ENCODE results near the gene CLN5.
A peak's percentile ranks its signal among the peaks of the same experiment; 100 is the strongest.
"Not testable (repeated sequence)": the region's sequence is repeated elsewhere in the genome, so short reads cannot be mapped to it uniquely, and the experiment has no call there.

Gene CLN5

DNA sequence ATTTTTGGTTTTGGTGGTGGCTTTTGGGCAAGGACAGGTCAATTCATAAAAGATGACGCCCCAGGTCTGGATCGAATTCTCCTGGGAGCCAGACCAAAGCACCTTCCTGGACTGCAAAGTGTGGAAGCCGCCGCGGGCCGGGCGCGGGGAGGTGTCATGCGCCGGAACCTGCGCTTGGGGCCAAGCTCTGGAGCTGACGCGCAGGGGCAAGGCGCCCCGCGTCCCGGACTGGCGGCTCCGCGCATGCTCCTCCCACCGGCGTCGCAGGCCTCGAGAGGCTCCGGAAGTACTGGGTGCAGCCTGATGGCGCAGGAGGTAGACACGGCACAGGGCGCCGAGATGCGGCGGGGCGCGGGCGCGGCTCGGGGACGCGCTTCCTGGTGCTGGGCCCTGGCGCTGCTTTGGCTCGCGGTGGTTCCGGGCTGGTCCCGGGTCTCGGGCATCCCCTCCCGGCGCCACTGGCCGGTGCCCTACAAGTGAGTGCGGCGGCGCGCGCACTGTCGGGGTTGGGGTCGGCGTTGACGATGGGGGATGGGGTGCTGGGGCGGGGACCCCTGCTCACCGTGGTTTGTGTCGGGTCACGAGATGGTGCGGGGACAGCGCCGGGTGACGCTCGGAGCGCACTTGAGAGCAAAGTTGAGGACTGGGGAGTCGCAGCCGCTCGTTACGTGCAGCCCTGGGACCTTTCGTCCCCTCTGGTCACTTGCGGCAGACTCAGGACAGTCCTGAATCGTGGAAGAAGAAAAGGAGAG lies at the start of gene CLN5:
Gene CLN5, plus strand, starts transcription at position 286 of the 752 bp plus-strand sequence. Its CDS starts 18 bp downstream, at position 304.
- H3K4me1 ChIP-seq (ENCODE audit: control insufficient read depth, insufficient read depth, low read length) = peaks cover 11% of the 10 kb centered on the region
- H3K4me3 ChIP-seq (ENCODE audit: low read length) = peak within 1 kb of the TSS; percentile 75
- H3K9me3 ChIP-seq (ENCODE audit: control insufficient read depth, low read length) = no peaks in the 10 kb centered on the region
- H3K27me3 ChIP-seq (ENCODE audit: control insufficient read depth, insufficient read depth, low read length) = no peaks in the 10 kb centered on the region
- peak within 1 kb of the TSS; percentile 90 for H3K9ac ChIP-seq (ENCODE audit: low read length)
- H3K36me3 ChIP-seq (ENCODE audit: control insufficient read depth, insufficient read depth, low read length) = no peaks in the 10 kb centered on the region

DNA sequence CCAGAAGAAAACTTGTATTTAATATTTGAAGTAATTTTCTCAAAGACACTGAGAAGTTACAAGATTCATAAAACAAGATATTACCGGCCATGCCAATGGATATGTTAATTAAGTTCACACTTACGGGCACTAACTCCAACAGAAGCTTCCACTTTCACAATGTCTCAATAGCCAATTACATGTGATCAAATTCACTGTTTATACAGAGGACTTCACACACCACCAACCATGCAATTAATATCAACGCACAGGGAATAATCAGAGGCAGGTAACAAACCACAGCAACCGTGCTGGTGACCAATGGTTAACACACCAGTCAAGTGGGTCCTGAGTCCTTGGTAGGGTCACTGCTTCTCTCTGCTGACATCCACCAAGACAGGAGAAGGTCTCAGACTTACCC lies 49.5 kb upstream of the CLN5 start:
- no peaks in the 10 kb centered on the region for H3K4me1 ChIP-seq (ENCODE audit: control insufficient read depth, insufficient read depth, low read length)

DNA sequence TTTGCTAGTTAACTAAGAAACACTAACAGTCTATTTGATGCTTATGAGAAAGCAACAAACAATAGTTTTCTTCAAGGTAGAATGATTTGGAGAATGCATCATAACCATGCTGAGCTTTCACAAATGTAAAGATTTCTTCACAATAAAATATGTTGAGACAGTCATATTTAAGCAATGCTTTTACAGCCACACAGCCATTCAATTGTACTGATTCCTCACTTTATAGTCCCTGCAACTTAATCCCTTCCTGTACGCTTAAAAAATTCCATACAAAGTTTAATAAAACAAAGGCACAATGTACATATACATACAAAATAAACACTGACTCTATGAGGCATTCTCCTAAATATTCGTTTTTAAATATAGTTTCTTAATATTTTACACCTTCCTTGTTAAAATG lies 48.2 kb upstream of the CLN5 start:
- H3K4me1 ChIP-seq (ENCODE audit: control insufficient read depth, insufficient read depth, low read length) = no peaks in the 10 kb centered on the region
- no peak overlapping the region for H3K4me3 ChIP-seq (ENCODE audit: low read length)
- H3K36me3 ChIP-seq (ENCODE audit: control insufficient read depth, insufficient read depth, low read length) = no peaks in the 10 kb centered on the region
- no peaks in the 10 kb centered on the region for H3K9me3 ChIP-seq (ENCODE audit: control insufficient read depth, low read length)
- no peak overlapping the region for H3K9ac ChIP-seq (ENCODE audit: low read length)
- H3K27me3 ChIP-seq (ENCODE audit: control insufficient read depth, insufficient read depth, low read length) = no peaks in the 10 kb centered on the region

More for the DNA sequence above, 49.5 kb upstream of the CLN5 start:
- H3K4me3 ChIP-seq (ENCODE audit: low read length) = no peak overlapping the region
- no peaks in the 10 kb centered on the region for H3K9me3 ChIP-seq (ENCODE audit: control insufficient read depth, low read length)
- H3K36me3 ChIP-seq (ENCODE audit: control insufficient read depth, insufficient read depth, low read length) = no peaks in the 10 kb centered on the region
- H3K9ac ChIP-seq (ENCODE audit: low read length) = no peak overlapping the region
- H3K27me3 ChIP-seq (ENCODE audit: control insufficient read depth, insufficient read depth, low read length) = no peaks in the 10 kb centered on the region

DNA sequence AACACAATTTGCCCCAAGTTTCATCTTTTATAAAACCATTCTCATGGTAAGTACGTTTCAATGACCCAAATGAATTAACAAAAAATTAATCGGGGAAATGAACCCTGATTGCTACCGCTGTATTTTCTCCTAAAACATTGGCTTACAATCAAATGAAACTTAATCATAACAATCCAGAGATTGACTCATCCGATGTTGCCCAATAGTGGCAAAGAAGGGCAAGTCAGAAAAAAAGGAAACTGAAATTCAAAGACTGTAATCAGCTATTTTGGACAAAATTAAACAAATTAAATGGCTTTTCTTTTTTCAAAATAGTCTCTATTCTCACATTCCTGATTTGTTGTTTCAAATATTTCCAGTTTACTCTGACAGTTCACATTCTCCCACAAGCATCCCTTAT lies 47.4 kb upstream of the CLN5 start:
- Histone ChIP-seq H3K9ac (ENCODE audit: low read length) (no peak overlapping the region), H3K27me3 (ENCODE audit: control insufficient read depth, insufficient read depth, low read length) (no peaks in the 10 kb centered on the region), H3K36me3 (ENCODE audit: control insufficient read depth, insufficient read depth, low read length) (no peaks in the 10 kb centered on the region), H3K4me1 (ENCODE audit: control insufficient read depth, insufficient read depth, low read length) (no peaks in the 10 kb centered on the region), H3K9me3 (ENCODE audit: control insufficient read depth, low read length) (no peaks in the 10 kb centered on the region), H3K4me3 (ENCODE audit: low read length) (no peak overlapping the region)

DNA sequence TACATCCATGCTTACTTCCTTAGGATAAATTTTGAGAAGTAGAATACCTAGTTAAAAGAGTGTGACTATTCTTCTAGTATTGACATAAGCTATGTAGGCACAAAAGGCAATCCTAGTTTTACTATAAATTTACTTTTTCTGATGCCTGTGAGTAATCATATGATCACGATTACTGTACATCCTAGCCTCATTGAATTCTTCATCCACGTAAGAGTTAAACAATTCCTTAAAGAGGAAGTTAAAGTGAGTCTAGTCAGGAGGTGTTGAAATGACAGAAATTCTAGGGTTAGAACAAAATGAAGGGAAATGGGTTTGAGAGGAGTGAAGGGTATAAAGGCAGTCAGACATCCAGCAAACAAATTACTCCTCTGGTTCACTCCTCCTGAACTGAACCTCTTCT lies 43.7 kb upstream of the CLN5 start, which contains the start of gene ACOD1:
Gene ACOD1, plus strand, starts transcription at position 363 of the 400 bp plus-strand sequence. CDS start 48 bp downstream, outside the sequence.
- Histone ChIP-seq H3K4me1 (ENCODE audit: control insufficient read depth, insufficient read depth, low read length) (no peaks in the 10 kb centered on the region), H3K27me3 (ENCODE audit: control insufficient read depth, insufficient read depth, low read length) (no peaks in the 10 kb centered on the region), H3K4me3 (ENCODE audit: low read length) (no peak within 1 kb of the TSS), H3K36me3 (ENCODE audit: control insufficient read depth, insufficient read depth, low read length) (no peaks in the 10 kb centered on the region), H3K9ac (ENCODE audit: low read length) (no peak within 1 kb of the TSS), H3K9me3 (ENCODE audit: control insufficient read depth, low read length) (no peaks in the 10 kb centered on the region)

DNA sequence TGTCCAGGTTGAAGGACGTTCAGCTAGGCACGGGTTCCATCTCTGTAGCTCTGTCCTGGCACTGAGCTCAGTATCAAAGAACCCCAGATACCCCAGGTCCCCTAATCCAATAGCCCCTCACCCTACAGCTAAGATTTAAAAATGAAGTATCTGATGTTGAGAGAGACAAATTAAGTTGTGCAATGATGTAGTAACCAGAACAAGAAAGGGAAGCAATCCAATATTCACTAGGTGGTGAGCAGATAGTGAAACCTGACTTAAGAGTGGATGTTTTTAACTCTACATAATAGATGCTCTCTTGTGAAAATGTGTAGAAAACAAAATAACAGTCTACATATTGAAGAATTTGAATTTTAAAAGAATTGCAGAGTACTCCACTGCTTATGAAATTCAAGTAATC lies 41.8 kb upstream of the CLN5 start:
- no peaks in the 10 kb centered on the region for H3K27me3 ChIP-seq (ENCODE audit: control insufficient read depth, insufficient read depth, low read length)
- H3K4me3 ChIP-seq (ENCODE audit: low read length) = no peak overlapping the region
- no peaks in the 10 kb centered on the region for H3K9me3 ChIP-seq (ENCODE audit: control insufficient read depth, low read length)
- H3K36me3 ChIP-seq (ENCODE audit: control insufficient read depth, insufficient read depth, low read length) = no peaks in the 10 kb centered on the region
- H3K9ac ChIP-seq (ENCODE audit: low read length) = no peak overlapping the region
- no peaks in the 10 kb centered on the region for H3K4me1 ChIP-seq (ENCODE audit: control insufficient read depth, insufficient read depth, low read length)

DNA sequence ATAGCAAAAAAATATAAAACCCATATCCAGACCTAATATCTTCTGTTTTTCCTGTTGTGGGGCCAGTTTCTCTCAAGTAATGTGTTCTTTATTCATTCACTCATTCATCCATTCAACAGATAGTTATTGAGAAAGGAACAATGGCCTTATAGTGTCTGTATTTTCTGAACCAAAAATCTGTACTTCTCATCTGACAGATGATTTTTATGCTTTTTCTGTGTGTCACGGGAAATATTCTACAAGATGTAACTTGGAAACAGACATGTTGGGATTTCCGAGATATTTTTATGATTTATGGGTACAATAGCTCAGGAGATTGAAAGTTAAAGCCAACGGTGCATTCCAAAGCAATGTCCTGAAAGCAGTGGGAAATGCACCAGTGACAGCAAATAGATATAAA lies 37.9 kb upstream of the CLN5 start:
- H3K9ac ChIP-seq (ENCODE audit: low read length) = no peak overlapping the region
- H3K4me1 ChIP-seq (ENCODE audit: control insufficient read depth, insufficient read depth, low read length) = no peaks in the 10 kb centered on the region
- H3K27me3 ChIP-seq (ENCODE audit: control insufficient read depth, insufficient read depth, low read length) = no peaks in the 10 kb centered on the region
- H3K9me3 ChIP-seq (ENCODE audit: control insufficient read depth, low read length) = no peaks in the 10 kb centered on the region
- no peaks in the 10 kb centered on the region for H3K36me3 ChIP-seq (ENCODE audit: control insufficient read depth, insufficient read depth, low read length)
- H3K4me3 ChIP-seq (ENCODE audit: low read length) = no peak overlapping the region

DNA sequence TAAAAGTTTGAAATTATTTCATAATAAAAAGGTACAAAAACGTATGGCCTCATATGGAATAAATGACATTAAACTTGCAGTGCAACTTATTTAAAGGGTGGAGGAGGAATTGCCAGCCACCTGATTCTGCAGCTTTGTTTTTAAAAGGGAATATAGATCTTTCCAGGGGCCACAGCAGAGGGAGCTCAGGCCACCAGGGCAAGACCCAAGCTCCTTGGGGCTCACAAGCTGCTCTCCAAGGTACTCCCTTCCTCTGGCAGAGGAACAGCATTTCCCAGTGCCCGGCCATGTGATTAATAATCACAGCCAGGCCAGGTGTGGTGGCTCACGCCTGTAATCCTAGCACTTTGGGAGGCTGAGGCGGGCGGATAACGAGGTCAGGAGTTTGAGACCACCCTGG lies 37.3 kb upstream of the CLN5 start:
- Histone ChIP-seq H3K4me3 (ENCODE audit: low read length) (no peak overlapping the region), H3K9ac (ENCODE audit: low read length) (no peak overlapping the region), H3K36me3 (ENCODE audit: control insufficient read depth, insufficient read depth, low read length) (no peaks in the 10 kb centered on the region), H3K9me3 (ENCODE audit: control insufficient read depth, low read length) (no peaks in the 10 kb centered on the region), H3K27me3 (ENCODE audit: control insufficient read depth, insufficient read depth, low read length) (no peaks in the 10 kb centered on the region), H3K4me1 (ENCODE audit: control insufficient read depth, insufficient read depth, low read length) (no peaks in the 10 kb centered on the region)

DNA sequence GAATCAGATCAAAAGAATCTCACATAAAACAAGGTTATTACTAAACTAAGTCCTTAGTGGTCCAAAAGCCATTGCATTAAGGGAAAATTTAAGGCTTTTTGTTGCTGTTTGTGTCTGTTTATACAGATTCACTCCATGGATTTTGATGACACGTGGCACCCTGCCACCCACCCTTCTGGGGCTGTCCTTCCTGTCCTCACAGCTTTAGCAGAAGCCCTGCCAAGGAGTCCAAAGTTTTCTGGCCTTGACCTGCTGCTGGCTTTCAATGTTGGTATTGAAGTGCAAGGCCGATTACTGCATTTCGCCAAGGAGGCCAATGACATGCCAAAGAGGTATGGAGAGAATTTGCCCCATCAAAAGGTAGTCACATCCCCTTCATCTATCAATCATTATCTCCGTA lies 36.7 kb upstream of the CLN5 start:
- Histone ChIP-seq H3K9ac (ENCODE audit: low read length) (no peak overlapping the region), H3K36me3 (ENCODE audit: control insufficient read depth, insufficient read depth, low read length) (no peaks in the 10 kb centered on the region), H3K9me3 (ENCODE audit: control insufficient read depth, low read length) (no peaks in the 10 kb centered on the region), H3K4me1 (ENCODE audit: control insufficient read depth, insufficient read depth, low read length) (no peaks in the 10 kb centered on the region), H3K27me3 (ENCODE audit: control insufficient read depth, insufficient read depth, low read length) (no peaks in the 10 kb centered on the region), H3K4me3 (ENCODE audit: low read length) (no peak overlapping the region)

DNA sequence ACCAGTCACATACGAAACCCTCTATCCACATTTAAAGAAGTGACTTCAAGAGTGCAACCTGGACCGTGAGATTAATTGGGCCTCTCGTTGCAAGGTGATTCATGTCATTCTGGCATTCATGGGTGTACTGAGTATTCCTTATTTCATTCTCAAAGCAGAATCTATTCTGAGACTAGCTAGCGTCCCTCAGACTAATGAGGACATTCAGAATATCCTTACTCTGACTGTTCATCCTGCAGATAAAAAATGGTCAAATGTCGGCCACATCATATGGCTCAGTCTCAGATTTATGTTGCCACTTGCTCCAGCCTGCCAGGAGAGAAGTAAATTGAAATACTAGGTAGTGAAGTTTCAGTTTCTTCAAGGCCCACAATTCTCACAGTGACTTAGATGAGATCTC lies 36.2 kb upstream of the CLN5 start:
- no peaks in the 10 kb centered on the region for H3K36me3 ChIP-seq (ENCODE audit: control insufficient read depth, insufficient read depth, low read length)
- H3K9me3 ChIP-seq (ENCODE audit: control insufficient read depth, low read length) = no peaks in the 10 kb centered on the region
- H3K9ac ChIP-seq (ENCODE audit: low read length) = no peak overlapping the region
- H3K4me3 ChIP-seq (ENCODE audit: low read length) = no peak overlapping the region
- no peaks in the 10 kb centered on the region for H3K4me1 ChIP-seq (ENCODE audit: control insufficient read depth, insufficient read depth, low read length)
- H3K27me3 ChIP-seq (ENCODE audit: control insufficient read depth, insufficient read depth, low read length) = no peaks in the 10 kb centered on the region

DNA sequence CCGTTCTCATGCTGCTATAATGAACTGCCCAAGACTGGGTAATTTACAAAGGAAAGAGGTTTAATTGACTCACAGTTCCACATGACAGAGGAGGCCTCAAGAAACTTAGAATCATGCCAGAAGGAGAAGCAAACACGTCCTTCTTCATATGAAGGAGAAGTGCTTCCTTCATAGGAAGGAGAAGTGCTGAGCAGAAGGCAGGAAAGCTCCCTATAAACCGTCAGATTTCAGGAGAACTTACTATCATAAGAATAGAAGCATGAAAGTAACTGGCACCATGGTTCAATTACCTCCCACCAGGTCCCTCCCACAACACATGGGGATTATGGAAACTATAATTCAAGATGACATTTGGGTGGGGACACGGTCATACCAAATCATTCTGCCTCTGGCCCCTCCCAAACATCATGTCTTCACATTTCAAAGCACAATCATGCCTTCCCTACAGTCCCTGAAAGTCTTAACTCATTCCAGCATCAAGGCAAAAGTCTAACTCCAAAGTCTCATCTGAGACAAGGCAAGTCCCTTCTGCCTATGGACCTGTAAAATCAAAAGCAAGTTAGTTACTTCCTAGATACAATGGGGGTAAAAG lies 32.9 kb upstream of the CLN5 start:
- Histone ChIP-seq H3K36me3 (ENCODE audit: control insufficient read depth, insufficient read depth, low read length) (no peaks in the 10 kb centered on the region), H3K4me1 (ENCODE audit: control insufficient read depth, insufficient read depth, low read length) (no peaks in the 10 kb centered on the region), H3K4me3 (ENCODE audit: low read length) (no peak overlapping the region), H3K9me3 (ENCODE audit: control insufficient read depth, low read length) (no peaks in the 10 kb centered on the region), H3K27me3 (ENCODE audit: control insufficient read depth, insufficient read depth, low read length) (no peaks in the 10 kb centered on the region), H3K9ac (ENCODE audit: low read length) (no peak overlapping the region)

DNA sequence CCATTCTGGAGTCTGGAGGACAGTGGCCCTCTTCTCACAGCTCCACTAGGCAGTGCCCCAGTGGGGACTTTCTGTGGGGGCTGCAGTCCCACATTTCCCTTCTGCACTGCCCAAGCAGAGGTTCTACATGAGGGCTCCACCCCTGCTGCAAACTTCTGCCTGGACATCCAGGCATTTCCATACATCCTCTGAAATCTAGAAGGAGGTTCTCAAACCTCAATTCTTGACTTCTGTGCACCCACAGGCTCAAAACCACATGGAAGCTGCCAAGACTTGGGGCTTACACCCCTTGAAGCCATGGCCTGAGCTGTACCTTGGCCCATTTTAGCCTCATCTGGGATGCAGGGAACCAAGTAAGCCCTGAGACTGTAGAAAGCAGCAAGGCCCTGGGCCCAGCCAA lies 32.1 kb upstream of the CLN5 start:
- H3K9ac ChIP-seq (ENCODE audit: low read length); H3K4me3 ChIP-seq (ENCODE audit: low read length); H3K4me1 ChIP-seq (ENCODE audit: control insufficient read depth, insufficient read depth, low read length); H3K36me3 ChIP-seq (ENCODE audit: control insufficient read depth, insufficient read depth, low read length); H3K9me3 ChIP-seq (ENCODE audit: control insufficient read depth, low read length); H3K27me3 ChIP-seq (ENCODE audit: control insufficient read depth, insufficient read depth, low read length): not testable (repeated sequence)
